Left lung (tissue), 10 donors: Measurements from ENCODE around the gene PCP4L1. TPM values are rescaled to one million over a fixed set of nuclear protein-coding genes. Genes with fewer than 3 reads are reported as not detected.

Experiments
- ATAC-seq: fragments of 200-7000 bp; cut with Tn5 transposase; one replicate; pipeline ENCODE4 v1.9.1; 2020; ENCODE audit warnings: moderate library complexity
- DNase-seq, 4 donors: peaks; one replicate each; pipeline ENCODE4 v3.0.0-alpha.2; 2013 to 2020
- H3K27ac ChIP-seq, 2 donors: fragments of 200-600 bp; sonication (generic) in 1 of 2; one replicate each; pipeline versions ENCODE4 v1.5.0 to v1.8.0; 2020 to 2021
- H3K27me3 ChIP-seq, 2 donors: fragments of 200-600 bp; sonication (generic) in 1 of 2; one replicate each; pipeline versions ENCODE4 v1.5.0 to v1.8.0; 2020 to 2021
- H3K36me3 ChIP-seq, 2 donors: fragments of 200-600 bp; sonication (generic) in 1 of 2; one replicate each; pipeline versions ENCODE4 v1.5.0 to v1.8.0; 2020 to 2021
- H3K4me1 ChIP-seq, 2 donors: fragments of 200-600 bp; one replicate each; pipeline ENCODE4 v1.8.0; 2021
- H3K4me3 ChIP-seq, 2 donors: fragments of 200-600 bp; sonication (generic) in 1 of 2; one replicate each; pipeline versions ENCODE4 v1.5.0 to v1.8.0; 2020 to 2021; ENCODE audit warnings: mild to moderate bottlenecking in 1 of 2
- H3K9me3 ChIP-seq, 2 donors: fragments of 200-600 bp; sonication (generic) in 1 of 2; one replicate each; pipeline versions ENCODE4 v1.5.0 to v1.8.0; 2020 to 2021
- intact Hi-C, 2 donors: fragments of 100-400 bp; cut with DNase I; formaldehyde crosslinking; loops; one replicate each; pipeline versions ENCODE4 v1.11.2 to v1.14.2; 2022
- polyA plus RNA-seq, 6 donors: library from polyadenylated mRNA; unstranded; fragments of 120-200 nt; gene quantifications; one replicate each; pipeline ENCODE4 v1.2.1, GENCODE V29; 2013; ENCODE audit not compliant: insufficient read length in 6 of 6
- total RNA-seq, 2 donors: library from RNA; stranded (reverse); fragmentation: NEBNext Ultra II Directional; extraction: Animal tissue kit (Norgen Biotek cat#: 25700); gene quantifications; one replicate each; pipeline ENCODE4 v1.2.1, GENCODE V29; 2021
- TF ChIP-seq, protein P1 (sequence below), 2 donors: fragments of 200-600 bp; sonication (generic) in 1 of 2; IDR thresholded peaks; one replicate each; pipeline versions ENCODE4 v1.5.0 to v1.8.0; 2021; ENCODE audit warnings: antibody characterized with exemption in 2 of 2
- donor health status: DM: no; HTN: yes; CAD: no.
- donor health status: DM: no; HTN: no; CAD: no.

PCP4L1 gene
- total and polyA plus RNA-seq, 8 donors, result 0.53 to 6.6 (median 1.3) TPM

- DNase-seq, result peak; percentile 85 to 96 (median 94)
- peak within 1 kb of the TSS in 1 of 2 donors; percentile 76 for H3K27ac ChIP-seq
- peaks cover 11 to 41% of the 10 kb centered on the region in 2 donors for H3K4me1 ChIP-seq
- ATAC-seq, result peak; percentile 96
- H3K36me3 ChIP-seq, result peaks cover 0 to 29% of the 10 kb centered on the region in 2 donors
- intact Hi-C loops, result loop anchor here in 1 of 2 donors (10.0 kb wide), 1 partner anchor 159 kb away; no protein-coding TSS in a partner anchor
- TF ChIP-seq, protein P1, sequence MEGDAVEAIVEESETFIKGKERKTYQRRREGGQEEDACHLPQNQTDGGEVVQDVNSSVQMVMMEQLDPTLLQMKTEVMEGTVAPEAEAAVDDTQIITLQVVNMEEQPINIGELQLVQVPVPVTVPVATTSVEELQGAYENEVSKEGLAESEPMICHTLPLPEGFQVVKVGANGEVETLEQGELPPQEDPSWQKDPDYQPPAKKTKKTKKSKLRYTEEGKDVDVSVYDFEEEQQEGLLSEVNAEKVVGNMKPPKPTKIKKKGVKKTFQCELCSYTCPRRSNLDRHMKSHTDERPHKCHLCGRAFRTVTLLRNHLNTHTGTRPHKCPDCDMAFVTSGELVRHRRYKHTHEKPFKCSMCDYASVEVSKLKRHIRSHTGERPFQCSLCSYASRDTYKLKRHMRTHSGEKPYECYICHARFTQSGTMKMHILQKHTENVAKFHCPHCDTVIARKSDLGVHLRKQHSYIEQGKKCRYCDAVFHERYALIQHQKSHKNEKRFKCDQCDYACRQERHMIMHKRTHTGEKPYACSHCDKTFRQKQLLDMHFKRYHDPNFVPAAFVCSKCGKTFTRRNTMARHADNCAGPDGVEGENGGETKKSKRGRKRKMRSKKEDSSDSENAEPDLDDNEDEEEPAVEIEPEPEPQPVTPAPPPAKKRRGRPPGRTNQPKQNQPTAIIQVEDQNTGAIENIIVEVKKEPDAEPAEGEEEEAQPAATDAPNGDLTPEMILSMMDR (IDR thresholded peaks at IDR 0.05), result peak; percentile 40 to 49
- no peaks in the 10 kb centered on the region for H3K9me3 ChIP-seq
- H3K27me3 ChIP-seq, result no peaks in the 10 kb centered on the region
- peak within 1 kb of the TSS; percentile 48 to 59 for H3K4me3 ChIP-seq
Measured at GRCh38 chr1:161225534-161226319, 32.8 kb upstream of the PCP4L1 start, which contains the start of gene TOMM40L. TOMM40L (plus strand) TSS chr1:161226060; CDS start chr1:161226490, 430 bp downstream.

- Histone ChIP-seq H3K9me3 (no peaks in the 10 kb centered on the region), H3K4me1 (peaks cover 11 to 37% of the 10 kb centered on the region in 2 donors), H3K36me3 (peaks cover 0 to 29% of the 10 kb centered on the region in 2 donors), H3K27ac (peak overlapping the region in 1 of 2 donors; percentile 76), H3K4me3 (peak overlapping the region; percentile 48 to 59), H3K27me3 (no peaks in the 10 kb centered on the region)
- intact Hi-C loops, result loop anchor here in 1 of 2 donors (10.0 kb wide), 1 partner anchor 158 kb away; no protein-coding TSS in a partner anchor
- TF ChIP-seq, protein P1 (IDR thresholded peaks at IDR 0.05), result no peak
- ATAC-seq, result no peak
- DNase-seq, result no peak
Measured at GRCh38 chr1:161226320-161226711, 32.2 kb upstream of the PCP4L1 start.

DNA sequence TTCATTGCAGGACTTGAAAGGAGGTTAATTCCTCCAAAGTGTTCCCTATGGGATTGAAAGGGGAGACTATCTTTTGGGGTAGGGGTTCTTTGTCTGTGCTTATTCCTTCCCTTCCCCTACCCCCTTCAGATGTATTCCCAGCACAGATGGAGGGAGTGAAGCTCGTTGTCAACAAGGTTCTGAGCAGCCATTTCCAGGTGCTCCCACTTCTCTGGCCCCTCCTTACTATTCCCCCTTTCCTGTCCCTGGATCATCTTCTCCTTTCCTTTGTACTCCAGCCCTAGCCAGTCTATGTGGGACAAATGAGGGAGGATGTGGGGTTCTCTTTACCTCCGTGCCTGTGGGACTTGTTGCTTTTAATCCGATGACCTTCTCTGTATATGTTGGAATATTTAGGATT lies 31.8 kb upstream of the PCP4L1 start:
- no peak for ATAC-seq
- peak overlapping the region; percentile 48 to 59 for H3K4me3 ChIP-seq
- intact Hi-C loops, result loop anchor here in 1 of 2 donors (10.0 kb wide), 1 partner anchor 158 kb away; no protein-coding TSS in a partner anchor

GRCh38 chr1:161227196-161227871 lies 31.2 kb upstream of the PCP4L1 start:
- Histone ChIP-seq H3K27me3 (no peaks in the 10 kb centered on the region), H3K36me3 (peaks cover 0 to 29% of the 10 kb centered on the region in 2 donors), H3K4me3 (peak overlapping the region in 1 of 2 donors; percentile 59), H3K27ac (peak overlapping the region in 1 of 2 donors; percentile 59), H3K4me1 (peaks cover 11 to 37% of the 10 kb centered on the region in 2 donors), H3K9me3 (no peaks in the 10 kb centered on the region)
- ATAC-seq, result peak; percentile 68
- TF ChIP-seq, protein P1 (IDR thresholded peaks at IDR 0.05), result peak; percentile 90 to 96
- DNase-seq, result peak; percentile 60 to 83 (median 77)
- intact Hi-C loops, result loop anchor here in 1 of 2 donors (10.0 kb wide), 1 partner anchor 157 kb away; no protein-coding TSS in a partner anchor

More for the DNA sequence above, 31.8 kb upstream of the PCP4L1 start:
- no peaks in the 10 kb centered on the region for H3K9me3 ChIP-seq
- H3K4me1 ChIP-seq, result peaks cover 11 to 37% of the 10 kb centered on the region in 2 donors
- TF ChIP-seq, protein P1 (IDR thresholded peaks at IDR 0.05), result no peak
- no peak for DNase-seq
- H3K27me3 ChIP-seq, result no peaks in the 10 kb centered on the region
- H3K27ac ChIP-seq, result peak overlapping the region in 1 of 2 donors; percentile 59
- H3K36me3 ChIP-seq, result peaks cover 0 to 29% of the 10 kb centered on the region in 2 donors
